Calu3 (cell line): Measurements from ENCODE around the gene SMAP1. TPM values are rescaled to one million over a fixed set of nuclear protein-coding genes. Genes with fewer than 3 reads are reported as not detected.

Experiments
- BruUV-seq: library from RNA; stranded (reverse); fragments of 400-500 nt; replicated peaks from 2 replicates; lab custom pipeline; 2021; lab: Mats Ljungman, UMichigan
- CTCF ChIA-PET: fragments of 300-600 bp; sonication (Branson Sonifier 250); formaldehyde crosslinking; loops from one replicate; lab custom pipeline; 2022; ENCODE audit warnings: antibody characterized with exemption; lab: Charles Lee
- DNase-seq: peaks from one replicate; pipeline ENCODE4 v3.0.0; 2022
- H3K27ac Mint-ChIP-seq: one replicate; pipeline ENCODE4 v1.8.0; 2022; ENCODE audit warnings: mixed read lengths; ENCODE audit not compliant: unreplicated experiment
- H3K27me3 Mint-ChIP-seq: one replicate; pipeline ENCODE4 v1.8.0; 2022; ENCODE audit warnings: mixed read lengths; ENCODE audit not compliant: unreplicated experiment
- H3K36me3 Mint-ChIP-seq: one replicate; pipeline ENCODE4 v1.8.0; 2022; ENCODE audit warnings: mild to moderate bottlenecking, moderate library complexity, mixed read lengths; ENCODE audit not compliant: insufficient read depth, unreplicated experiment
- H3K4me1 Mint-ChIP-seq: one replicate; pipeline ENCODE4 v1.8.0; 2022; ENCODE audit warnings: mild to moderate bottlenecking, low read depth, mixed read lengths; ENCODE audit not compliant: unreplicated experiment
- H3K4me3 Mint-ChIP-seq: one replicate; pipeline ENCODE4 v1.8.0; 2022; ENCODE audit warnings: mild to moderate bottlenecking, low read depth, moderate library complexity, mixed read lengths; ENCODE audit not compliant: unreplicated experiment
- H3K9me3 Mint-ChIP-seq: one replicate; pipeline ENCODE4 v1.8.0; 2022; ENCODE audit warnings: low read depth, mixed read lengths; ENCODE audit not compliant: unreplicated experiment
- intact Hi-C: fragments of 100-400 bp; cut with micrococcal nuclease; formaldehyde crosslinking; loops from one replicate; pipeline ENCODE4 v1.10.0; 2022; ENCODE audit not compliant: unreplicated experiment
- total RNA-seq: library from RNA; stranded (reverse); gene quantifications from 2 replicates; pipeline ENCODE4 v1.2.3, GENCODE V29; 2022
- TF ChIP-seq, protein P1 (sequence below): fragments of 200-600 bp; IDR thresholded peaks from one replicate; pipeline ENCODE4 v1.8.0; 2022; ENCODE audit warnings: antibody characterized with exemption; ENCODE audit not compliant: unreplicated experiment

Gene SMAP1
- total RNA-seq, 1 experiment from 2014 or later = 35.7 TPM

DNA sequence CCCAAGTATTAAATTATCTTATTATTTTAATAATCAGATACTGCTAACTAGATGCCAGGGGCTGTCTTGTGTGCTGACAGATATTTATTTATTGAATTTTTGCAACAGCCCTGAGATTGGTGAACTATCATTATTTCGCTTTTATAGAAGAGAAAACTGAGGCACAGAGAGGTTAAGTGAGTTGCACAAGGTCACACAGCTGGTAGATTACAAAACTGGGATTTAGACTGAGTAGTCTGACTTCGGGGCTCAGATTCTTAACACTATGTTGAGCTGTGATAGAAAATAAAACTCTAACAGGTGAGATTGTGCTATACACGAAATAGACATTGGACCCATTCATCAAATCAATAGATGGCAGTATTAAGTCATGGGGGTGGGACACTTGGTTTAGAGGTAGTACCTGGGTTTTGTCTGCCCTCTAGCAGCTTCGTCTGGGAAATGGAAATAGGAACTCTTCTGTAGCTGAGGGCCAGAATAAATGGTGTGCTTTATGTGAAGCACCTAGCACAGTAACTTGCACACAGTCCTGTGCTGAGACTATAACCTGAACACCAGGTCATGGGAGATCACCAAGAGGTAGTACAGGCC is 175.7 kb downstream of the SMAP1 start:
- TF ChIP-seq, protein P1, sequence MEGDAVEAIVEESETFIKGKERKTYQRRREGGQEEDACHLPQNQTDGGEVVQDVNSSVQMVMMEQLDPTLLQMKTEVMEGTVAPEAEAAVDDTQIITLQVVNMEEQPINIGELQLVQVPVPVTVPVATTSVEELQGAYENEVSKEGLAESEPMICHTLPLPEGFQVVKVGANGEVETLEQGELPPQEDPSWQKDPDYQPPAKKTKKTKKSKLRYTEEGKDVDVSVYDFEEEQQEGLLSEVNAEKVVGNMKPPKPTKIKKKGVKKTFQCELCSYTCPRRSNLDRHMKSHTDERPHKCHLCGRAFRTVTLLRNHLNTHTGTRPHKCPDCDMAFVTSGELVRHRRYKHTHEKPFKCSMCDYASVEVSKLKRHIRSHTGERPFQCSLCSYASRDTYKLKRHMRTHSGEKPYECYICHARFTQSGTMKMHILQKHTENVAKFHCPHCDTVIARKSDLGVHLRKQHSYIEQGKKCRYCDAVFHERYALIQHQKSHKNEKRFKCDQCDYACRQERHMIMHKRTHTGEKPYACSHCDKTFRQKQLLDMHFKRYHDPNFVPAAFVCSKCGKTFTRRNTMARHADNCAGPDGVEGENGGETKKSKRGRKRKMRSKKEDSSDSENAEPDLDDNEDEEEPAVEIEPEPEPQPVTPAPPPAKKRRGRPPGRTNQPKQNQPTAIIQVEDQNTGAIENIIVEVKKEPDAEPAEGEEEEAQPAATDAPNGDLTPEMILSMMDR = no peak
- H3K27me3 Mint-ChIP-seq = no peaks in the 10 kb centered on the region
- peaks cover 9% of the 10 kb centered on the region for H3K4me1 Mint-ChIP-seq
- no TSS peak for BruUV-seq
- CTCF ChIA-PET = no interaction called here
- H3K9me3 Mint-ChIP-seq = no peaks in the 10 kb centered on the region
- intact Hi-C loops = no loop called here
- DNase-seq = no peak
- H3K36me3 Mint-ChIP-seq = no peaks in the 10 kb centered on the region
- H3K4me3 Mint-ChIP-seq = no peak overlapping the region
- no peak overlapping the region for H3K27ac Mint-ChIP-seq

DNA sequence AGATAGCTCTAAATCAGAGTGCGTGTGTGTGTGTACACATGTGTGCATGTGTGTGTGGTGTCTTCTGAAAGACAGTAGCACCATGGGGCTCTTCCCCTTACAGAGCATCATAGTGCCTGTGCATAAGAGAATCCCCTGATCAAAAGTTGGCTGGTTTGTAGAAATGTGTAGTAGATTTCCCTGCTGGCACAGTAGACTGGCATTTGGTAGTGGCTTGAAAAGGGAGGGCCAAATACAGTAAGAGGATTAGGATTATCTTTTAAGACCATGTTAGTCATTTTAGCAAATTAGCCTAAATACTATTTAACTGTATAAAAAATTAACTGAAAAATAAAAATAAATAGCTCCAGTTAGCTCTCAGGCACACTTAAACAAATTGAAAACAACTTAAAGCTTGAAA is 176.6 kb downstream of the SMAP1 start:
- H3K27ac Mint-ChIP-seq = no peak overlapping the region
- no TSS peak for BruUV-seq
- no peak for DNase-seq
- H3K4me3 Mint-ChIP-seq = no peak overlapping the region
- H3K36me3 Mint-ChIP-seq = no peaks in the 10 kb centered on the region
- no peaks in the 10 kb centered on the region for H3K27me3 Mint-ChIP-seq
- H3K4me1 Mint-ChIP-seq = peaks cover 9% of the 10 kb centered on the region
- no peaks in the 10 kb centered on the region for H3K9me3 Mint-ChIP-seq
- CTCF ChIA-PET = no interaction called here
- TF ChIP-seq, protein P1 = no peak
- intact Hi-C loops = no loop called here

DNA sequence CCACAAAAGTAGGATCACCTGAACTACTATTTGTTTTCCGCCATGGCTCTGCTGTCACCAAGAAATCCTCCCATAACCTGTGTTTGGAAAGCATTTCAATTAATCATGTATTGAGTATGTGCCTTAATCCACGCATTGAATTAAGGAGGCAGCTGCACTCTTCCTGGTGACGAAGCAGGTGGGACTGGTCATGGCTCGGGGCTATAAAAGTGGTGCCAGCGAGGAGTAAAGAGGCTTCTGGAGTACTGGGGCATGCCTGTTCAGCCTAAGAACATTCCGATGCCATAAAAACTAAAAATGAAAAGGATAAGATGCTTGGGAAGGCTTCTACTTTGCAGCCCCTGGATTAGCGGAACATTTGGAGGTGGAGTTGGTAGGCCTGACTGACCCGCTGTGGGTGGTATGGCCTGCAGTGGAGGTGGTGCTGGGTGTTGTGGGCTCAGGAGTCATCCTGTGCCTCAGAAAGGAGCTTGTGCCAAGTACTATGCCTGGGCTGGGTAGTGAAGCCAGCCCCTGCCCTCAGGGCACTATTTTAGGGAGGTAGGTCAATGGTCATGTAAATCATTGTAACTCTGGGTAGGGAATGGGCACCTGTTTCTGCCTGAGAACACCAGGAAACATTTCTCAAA is 178.6 kb downstream of the SMAP1 start:
- TF ChIP-seq, protein P1 = no peak
- CTCF ChIA-PET = no interaction called here
- intact Hi-C loops = no loop called here
- Mint-ChIP-seq H3K4me1 (peaks cover 9% of the 10 kb centered on the region), H3K4me3 (no peak overlapping the region), H3K27me3 (no peaks in the 10 kb centered on the region), H3K9me3 (no peaks in the 10 kb centered on the region), H3K27ac (no peak overlapping the region), H3K36me3 (no peaks in the 10 kb centered on the region)
- BruUV-seq = no TSS peak
- peak; percentile 4 for DNase-seq

DNA sequence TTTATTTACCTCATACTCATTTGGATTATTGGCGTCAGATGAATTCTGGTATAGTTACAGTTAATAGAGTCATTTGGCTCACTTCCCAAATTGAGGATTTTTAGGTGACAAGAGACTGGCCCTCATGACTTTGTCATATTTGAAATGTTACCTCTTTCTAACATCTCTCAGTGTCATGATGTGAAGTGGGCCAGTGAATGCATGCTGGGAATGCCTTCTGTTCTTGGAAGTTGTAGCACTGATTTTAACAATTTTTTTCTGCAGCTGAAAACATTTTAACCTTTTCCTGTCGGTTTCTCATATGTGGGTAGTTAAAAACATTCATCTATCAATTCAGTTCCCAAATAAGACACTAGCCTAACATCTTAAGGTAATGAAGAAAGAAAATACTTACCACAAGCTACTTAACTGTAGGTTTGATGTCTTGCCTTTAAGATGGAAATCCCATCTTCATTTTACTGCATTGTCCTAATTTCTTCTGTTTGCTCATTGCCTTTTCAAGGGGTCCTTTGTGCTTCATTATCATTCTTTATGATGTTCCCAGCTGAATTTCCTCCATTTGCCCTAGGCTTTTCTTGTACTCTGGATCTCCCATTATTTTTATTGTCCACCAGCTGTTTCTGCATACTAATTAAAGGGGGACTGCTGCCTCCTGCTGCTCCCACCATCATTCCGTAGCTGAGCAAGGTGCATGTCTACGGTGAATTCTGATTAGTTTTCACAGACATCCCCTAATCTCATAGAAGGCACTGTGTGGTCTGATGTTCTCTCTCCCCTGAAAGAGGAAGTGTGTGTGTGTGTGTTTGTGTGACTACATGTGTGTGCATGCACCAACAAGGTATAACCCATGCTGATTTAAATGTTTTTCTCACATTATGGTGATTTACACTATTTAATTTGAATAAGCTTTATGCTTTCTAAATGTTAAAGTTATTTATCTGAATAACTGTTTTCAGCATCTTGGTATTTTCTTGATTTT is 179.7 kb downstream of the SMAP1 start:
- H3K4me1 Mint-ChIP-seq = peaks cover 9% of the 10 kb centered on the region
- TF ChIP-seq, protein P1 = no peak
- H3K27ac Mint-ChIP-seq = no peak overlapping the region
- no peaks in the 10 kb centered on the region for H3K9me3 Mint-ChIP-seq
- intact Hi-C loops = no loop called here
- no peak overlapping the region for H3K4me3 Mint-ChIP-seq
- no TSS peak for BruUV-seq
- no peaks in the 10 kb centered on the region for H3K36me3 Mint-ChIP-seq
- DNase-seq = no peak
- H3K27me3 Mint-ChIP-seq = no peaks in the 10 kb centered on the region
- CTCF ChIA-PET = no interaction called here
